Measurements from ENCODE around the gene HPN.

DNA sequence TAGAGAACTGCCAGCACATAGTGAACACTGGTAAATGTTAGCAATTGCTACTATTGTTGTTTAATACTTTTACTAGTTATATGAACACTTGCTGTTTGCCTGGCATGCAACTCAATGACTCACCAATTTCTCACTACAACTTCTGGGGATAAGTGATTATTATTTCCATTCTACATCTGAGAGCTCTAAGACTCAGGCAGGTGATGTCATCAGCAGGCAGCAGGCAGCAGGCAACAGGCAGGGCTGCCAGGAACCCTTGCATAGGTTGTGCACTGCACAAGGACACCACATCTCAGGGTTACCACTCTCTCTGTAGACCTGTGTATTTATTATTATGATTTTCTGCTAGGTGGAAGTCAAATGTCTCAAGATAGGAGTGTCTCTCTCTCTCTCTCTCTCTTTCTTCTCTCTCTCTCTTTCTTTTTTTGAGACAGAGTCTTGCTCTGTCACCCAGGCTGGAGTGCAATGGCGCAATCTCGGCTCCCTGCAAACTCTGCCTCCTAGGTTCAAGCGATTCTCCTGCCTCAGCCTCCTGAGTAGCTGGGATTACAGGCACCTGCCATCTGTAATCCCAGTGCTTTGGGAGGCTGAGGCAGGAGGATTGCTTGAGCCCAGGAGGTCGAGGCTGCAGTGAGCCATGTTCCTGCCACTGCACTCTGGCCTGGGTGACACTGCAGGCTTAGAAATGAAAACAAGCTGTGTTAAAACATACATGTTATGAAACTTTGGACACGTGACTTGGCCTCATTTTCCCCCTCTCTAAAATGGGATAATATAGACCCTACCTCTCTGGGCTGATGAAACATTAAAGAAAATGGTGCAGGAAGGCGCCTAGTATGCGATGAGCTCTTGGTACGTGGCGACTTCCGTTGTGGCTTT lies 22.7 kb downstream of the HPN start:
- TF ChIP-seq, protein P1, sequence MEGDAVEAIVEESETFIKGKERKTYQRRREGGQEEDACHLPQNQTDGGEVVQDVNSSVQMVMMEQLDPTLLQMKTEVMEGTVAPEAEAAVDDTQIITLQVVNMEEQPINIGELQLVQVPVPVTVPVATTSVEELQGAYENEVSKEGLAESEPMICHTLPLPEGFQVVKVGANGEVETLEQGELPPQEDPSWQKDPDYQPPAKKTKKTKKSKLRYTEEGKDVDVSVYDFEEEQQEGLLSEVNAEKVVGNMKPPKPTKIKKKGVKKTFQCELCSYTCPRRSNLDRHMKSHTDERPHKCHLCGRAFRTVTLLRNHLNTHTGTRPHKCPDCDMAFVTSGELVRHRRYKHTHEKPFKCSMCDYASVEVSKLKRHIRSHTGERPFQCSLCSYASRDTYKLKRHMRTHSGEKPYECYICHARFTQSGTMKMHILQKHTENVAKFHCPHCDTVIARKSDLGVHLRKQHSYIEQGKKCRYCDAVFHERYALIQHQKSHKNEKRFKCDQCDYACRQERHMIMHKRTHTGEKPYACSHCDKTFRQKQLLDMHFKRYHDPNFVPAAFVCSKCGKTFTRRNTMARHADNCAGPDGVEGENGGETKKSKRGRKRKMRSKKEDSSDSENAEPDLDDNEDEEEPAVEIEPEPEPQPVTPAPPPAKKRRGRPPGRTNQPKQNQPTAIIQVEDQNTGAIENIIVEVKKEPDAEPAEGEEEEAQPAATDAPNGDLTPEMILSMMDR (IDR thresholded peaks at IDR 0.05), result no peak
- TF ChIP-seq POLR2A (IDR thresholded peaks at IDR 0.05), result no peak
